ENCODE results near the gene DOCK4.

GRCh38 chr7:111877931-111878330 is 328.3 kb downstream of the DOCK4 start:
- TF ChIP-seq RAD21 (IDR thresholded peaks at IDR 0.05; ENCODE audit: low read depth) = no peak
- no peak for TF ChIP-seq YY1 (IDR thresholded peaks at IDR 0.05; ENCODE audit: low read depth)
- no peak for TF ChIP-seq CREB1 (IDR thresholded peaks at IDR 0.05; ENCODE audit: low read depth)
- no peak for TF ChIP-seq CEBPB (IDR thresholded peaks at IDR 0.05)
- TF ChIP-seq EP300 (IDR thresholded peaks at IDR 0.05; ENCODE audit: borderline replicate concordance) = no peak
- no peak for TF ChIP-seq TEAD4 (IDR thresholded peaks at IDR 0.05)
- no peak for TF ChIP-seq TAF1 (IDR thresholded peaks at IDR 0.05; ENCODE audit: low read depth)
- no peak for TF ChIP-seq FOXM1 (IDR thresholded peaks at IDR 0.05; ENCODE audit: borderline replicate concordance, low read depth)
- TF ChIP-seq NFIC (IDR thresholded peaks at IDR 0.05) = no peak
- TF ChIP-seq REST (IDR thresholded peaks at IDR 0.05; ENCODE audit: low read depth) = no peak
- no peak for TF ChIP-seq MAX (IDR thresholded peaks at IDR 0.05)
